Osteocyte (in vitro differentiated cells): ENCODE data around the gene USP37. TPM values are rescaled to one million over a fixed set of nuclear protein-coding genes. Genes with fewer than 3 reads are reported as not detected.

ENCODE experiments used
- DNase-seq: peaks from one replicate; pipeline ENCODE4 v3.0.0; 2021; ENCODE audit warnings: mixed read lengths; ENCODE audit not compliant: unreplicated experiment; ENCODE audit errors: extremely low spot score
- H3K27ac Mint-ChIP-seq: one replicate; pipeline ENCODE4 v1.8.0; 2021; ENCODE audit warnings: mild to moderate bottlenecking, mixed read lengths; ENCODE audit not compliant: unreplicated experiment
- H3K27me3 Mint-ChIP-seq: one replicate; pipeline ENCODE4 v1.8.0; 2021; ENCODE audit warnings: mixed read lengths; ENCODE audit not compliant: unreplicated experiment
- H3K36me3 Mint-ChIP-seq: one replicate; pipeline ENCODE4 v1.8.0; 2021; ENCODE audit warnings: mixed read lengths; ENCODE audit not compliant: unreplicated experiment
- H3K4me1 Mint-ChIP-seq: one replicate; pipeline ENCODE4 v1.8.0; 2021; ENCODE audit warnings: mixed read lengths; ENCODE audit not compliant: unreplicated experiment
- H3K4me3 Mint-ChIP-seq: one replicate; pipeline ENCODE4 v1.8.0; 2021; ENCODE audit warnings: mild to moderate bottlenecking, moderate library complexity, mixed read lengths; ENCODE audit not compliant: unreplicated experiment
- H3K9me3 Mint-ChIP-seq: one replicate; pipeline ENCODE4 v1.8.0; 2021; ENCODE audit warnings: mixed read lengths; ENCODE audit not compliant: unreplicated experiment
- long read RNA-seq: library from polyadenylated mRNA; unstranded; transcript quantifications from one replicate; pipeline ENCODE4 v2.0.0, GENCODE V29; 2021
- total RNA-seq: library from RNA; stranded (reverse); gene quantifications from 2 replicates; pipeline ENCODE4 v1.2.1, GENCODE V29; 2021
- TF ChIP-seq, protein P1 (sequence below): fragments of 200-600 bp; sonication (generic); IDR thresholded peaks from 2 replicates; pipeline ENCODE4 v1.5.0; 2021; ENCODE audit warnings: antibody characterized with exemption, mild to moderate bottlenecking, moderate library complexity

USP37 gene, protein sequence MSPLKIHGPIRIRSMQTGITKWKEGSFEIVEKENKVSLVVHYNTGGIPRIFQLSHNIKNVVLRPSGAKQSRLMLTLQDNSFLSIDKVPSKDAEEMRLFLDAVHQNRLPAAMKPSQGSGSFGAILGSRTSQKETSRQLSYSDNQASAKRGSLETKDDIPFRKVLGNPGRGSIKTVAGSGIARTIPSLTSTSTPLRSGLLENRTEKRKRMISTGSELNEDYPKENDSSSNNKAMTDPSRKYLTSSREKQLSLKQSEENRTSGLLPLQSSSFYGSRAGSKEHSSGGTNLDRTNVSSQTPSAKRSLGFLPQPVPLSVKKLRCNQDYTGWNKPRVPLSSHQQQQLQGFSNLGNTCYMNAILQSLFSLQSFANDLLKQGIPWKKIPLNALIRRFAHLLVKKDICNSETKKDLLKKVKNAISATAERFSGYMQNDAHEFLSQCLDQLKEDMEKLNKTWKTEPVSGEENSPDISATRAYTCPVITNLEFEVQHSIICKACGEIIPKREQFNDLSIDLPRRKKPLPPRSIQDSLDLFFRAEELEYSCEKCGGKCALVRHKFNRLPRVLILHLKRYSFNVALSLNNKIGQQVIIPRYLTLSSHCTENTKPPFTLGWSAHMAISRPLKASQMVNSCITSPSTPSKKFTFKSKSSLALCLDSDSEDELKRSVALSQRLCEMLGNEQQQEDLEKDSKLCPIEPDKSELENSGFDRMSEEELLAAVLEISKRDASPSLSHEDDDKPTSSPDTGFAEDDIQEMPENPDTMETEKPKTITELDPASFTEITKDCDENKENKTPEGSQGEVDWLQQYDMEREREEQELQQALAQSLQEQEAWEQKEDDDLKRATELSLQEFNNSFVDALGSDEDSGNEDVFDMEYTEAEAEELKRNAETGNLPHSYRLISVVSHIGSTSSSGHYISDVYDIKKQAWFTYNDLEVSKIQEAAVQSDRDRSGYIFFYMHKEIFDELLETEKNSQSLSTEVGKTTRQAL
- 14.6 and 15.0 TPM in 2 replicates for total RNA-seq
- long read RNA-seq, full-length matches to known transcripts: 7 of 38 reads
- long read RNA-seq, partial matches to known transcripts: 22 of 38 reads
- long read RNA-seq, other reads (novel, unspliced or antisense): 9 of 38 reads

DNA sequence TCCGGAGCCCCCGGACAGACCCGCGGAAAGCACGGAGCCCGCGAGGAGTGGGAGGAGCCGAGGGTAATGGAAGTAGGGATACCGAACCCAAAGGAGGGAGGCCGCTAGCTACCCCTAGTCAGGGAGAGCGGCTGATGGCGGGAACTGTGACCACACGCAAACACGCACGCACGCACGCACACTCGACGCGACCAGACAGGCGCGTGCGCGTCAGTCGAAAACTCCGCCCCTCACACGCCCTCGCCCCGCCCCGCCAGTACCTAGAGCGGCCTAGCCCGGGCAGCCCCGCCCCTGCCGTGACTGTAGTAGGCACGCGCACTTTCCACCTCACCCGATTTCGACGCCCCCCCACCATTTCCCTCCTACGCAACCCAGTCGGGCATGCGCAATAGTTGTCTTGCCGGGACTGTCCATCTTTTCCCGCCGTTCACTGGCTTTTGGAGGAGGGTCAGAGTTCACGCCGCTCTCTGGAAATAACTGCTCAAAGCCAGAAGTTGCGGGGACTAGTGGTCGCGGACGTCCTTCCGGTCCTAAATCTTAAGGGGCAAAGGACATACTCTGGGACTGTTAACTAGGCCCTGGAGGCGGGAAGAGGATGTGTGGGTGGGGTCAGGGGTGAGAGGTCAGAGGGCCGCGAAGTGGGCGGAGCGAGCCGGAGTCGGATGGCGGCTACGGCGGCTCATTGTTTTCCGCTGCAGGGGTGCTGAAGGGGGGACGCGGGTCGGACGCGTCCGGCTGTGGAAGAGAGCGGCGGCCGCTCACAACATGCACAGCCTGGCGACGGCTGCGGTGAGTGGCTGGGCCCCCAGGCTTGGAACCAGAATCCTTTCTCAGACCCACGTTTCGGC is at the start of gene USP37, which contains the start of gene CNOT9:
USP37 (minus strand) TSS at position 162 of the 848 bp plus-strand sequence. CDS start 9,698 bp downstream, outside the sequence.
CNOT9 (plus strand) TSS at position 650 of the 848 bp plus-strand sequence; CDS start at position 766, 116 bp downstream.
- Mint-ChIP-seq H3K36me3 (peaks cover 5% of the 10 kb centered on the region), H3K4me3 (peak within 1 kb of the TSS; percentile 80), H3K4me1 (peaks cover 39% of the 10 kb centered on the region), H3K27me3 (no peaks in the 10 kb centered on the region), H3K9me3 (no peaks in the 10 kb centered on the region), H3K27ac (peak within 1 kb of the TSS; percentile 99)
- peak; percentile 100 for DNase-seq
- TF ChIP-seq, protein P1, sequence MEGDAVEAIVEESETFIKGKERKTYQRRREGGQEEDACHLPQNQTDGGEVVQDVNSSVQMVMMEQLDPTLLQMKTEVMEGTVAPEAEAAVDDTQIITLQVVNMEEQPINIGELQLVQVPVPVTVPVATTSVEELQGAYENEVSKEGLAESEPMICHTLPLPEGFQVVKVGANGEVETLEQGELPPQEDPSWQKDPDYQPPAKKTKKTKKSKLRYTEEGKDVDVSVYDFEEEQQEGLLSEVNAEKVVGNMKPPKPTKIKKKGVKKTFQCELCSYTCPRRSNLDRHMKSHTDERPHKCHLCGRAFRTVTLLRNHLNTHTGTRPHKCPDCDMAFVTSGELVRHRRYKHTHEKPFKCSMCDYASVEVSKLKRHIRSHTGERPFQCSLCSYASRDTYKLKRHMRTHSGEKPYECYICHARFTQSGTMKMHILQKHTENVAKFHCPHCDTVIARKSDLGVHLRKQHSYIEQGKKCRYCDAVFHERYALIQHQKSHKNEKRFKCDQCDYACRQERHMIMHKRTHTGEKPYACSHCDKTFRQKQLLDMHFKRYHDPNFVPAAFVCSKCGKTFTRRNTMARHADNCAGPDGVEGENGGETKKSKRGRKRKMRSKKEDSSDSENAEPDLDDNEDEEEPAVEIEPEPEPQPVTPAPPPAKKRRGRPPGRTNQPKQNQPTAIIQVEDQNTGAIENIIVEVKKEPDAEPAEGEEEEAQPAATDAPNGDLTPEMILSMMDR: no peak

DNA sequence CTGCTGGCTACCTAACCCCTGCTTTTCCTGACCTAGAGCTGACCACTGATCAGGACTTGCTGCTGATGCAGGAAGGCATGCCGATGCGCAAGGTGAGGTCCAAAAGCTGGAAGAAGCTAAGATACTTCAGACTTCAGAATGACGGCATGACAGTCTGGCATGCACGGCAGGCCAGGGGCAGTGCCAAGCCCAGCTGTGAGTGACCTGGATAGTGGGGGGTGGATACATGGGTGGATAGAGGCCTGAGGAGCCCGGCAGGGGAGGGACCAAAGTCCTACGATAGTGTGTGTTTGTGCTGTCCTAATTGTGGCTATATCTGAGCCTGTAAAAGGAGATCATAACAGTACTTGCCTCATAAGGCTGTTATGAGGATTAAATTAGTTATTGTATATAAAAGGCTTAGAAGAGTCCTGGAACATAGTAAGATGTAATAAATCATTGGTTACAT is 47.7 kb upstream of the USP37 start:
- Mint-ChIP-seq H3K27ac (no peak overlapping the region), H3K36me3 (peaks cover 19% of the 10 kb centered on the region), H3K27me3 (no peaks in the 10 kb centered on the region), H3K9me3 (no peaks in the 10 kb centered on the region), H3K4me1 (no peaks in the 10 kb centered on the region), H3K4me3 (no peak overlapping the region)
- no peak for DNase-seq
- TF ChIP-seq, protein P1: no peak

DNA sequence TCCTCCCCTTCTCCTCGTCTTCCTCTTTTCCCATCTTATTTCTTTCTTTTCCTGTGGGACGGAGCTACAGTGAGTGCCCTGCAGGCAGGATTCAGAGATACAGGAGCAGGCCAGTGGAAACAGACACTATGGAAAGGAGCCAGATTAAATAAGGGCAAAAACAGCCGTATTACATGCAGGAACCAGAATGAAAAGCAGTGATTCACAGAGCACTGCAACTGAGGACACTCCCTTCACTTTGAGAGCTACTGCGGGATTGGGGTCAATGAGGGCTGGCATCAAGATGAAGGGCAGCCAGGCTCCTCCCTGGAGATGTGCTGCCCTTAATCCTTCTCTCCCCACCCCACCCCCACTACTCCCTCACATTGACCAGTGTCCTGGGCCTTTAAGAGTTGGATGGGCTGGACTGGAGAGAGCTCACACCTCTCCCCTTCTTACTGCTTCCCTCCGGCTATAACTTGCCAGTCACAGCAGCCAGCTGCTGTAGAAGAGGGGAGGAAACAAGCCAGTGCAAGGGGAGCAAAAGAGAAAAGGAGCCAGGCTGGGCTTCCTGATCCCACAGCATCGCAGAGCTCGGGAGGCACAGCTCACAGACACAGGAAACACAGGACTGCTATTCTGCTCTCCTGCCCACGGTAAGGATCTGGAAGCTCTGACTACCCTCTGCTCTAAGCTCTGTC is 39.4 kb upstream of the USP37 start, which contains the start of gene PLCD4:
PLCD4 (plus strand) TSS at position 464 of the 680 bp plus-strand sequence. CDS start 7,841 bp downstream, outside the sequence.
- peak within 1 kb of the TSS; percentile 84 for H3K27ac Mint-ChIP-seq
- peak within 1 kb of the TSS; percentile 82 for H3K4me3 Mint-ChIP-seq
- DNase-seq: peak; percentile 88
- no peaks in the 10 kb centered on the region for H3K9me3 Mint-ChIP-seq
- H3K4me1 Mint-ChIP-seq: peaks cover 41% of the 10 kb centered on the region
- TF ChIP-seq, protein P1: peak; percentile 18
- H3K36me3 Mint-ChIP-seq: peaks cover 8% of the 10 kb centered on the region
- no peaks in the 10 kb centered on the region for H3K27me3 Mint-ChIP-seq

DNA sequence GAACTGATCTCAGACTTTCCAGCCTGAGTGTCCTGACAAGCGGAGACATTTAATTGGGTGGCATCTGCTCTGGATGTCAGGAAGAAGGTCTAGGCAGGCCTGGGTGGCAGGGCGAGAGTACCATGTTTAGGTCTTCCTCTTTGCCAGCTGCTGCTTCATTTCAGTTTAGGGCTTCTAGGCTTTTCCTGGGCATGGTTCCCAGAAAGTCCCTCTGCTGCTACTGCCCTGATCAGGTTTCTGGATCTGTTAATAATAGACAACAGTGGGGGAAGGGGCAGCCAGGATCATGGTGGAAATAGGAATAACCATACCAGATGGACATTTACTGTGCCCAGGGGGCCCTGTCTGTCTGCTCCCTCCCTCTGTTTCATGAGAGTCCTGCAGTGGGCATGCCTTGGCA is 37.3 kb upstream of the USP37 start:
- TF ChIP-seq, protein P1: no peak
- Mint-ChIP-seq H3K27ac (peak overlapping the region; percentile 91), H3K36me3 (no peaks in the 10 kb centered on the region), H3K4me3 (no peak overlapping the region), H3K27me3 (no peaks in the 10 kb centered on the region), H3K9me3 (no peaks in the 10 kb centered on the region), H3K4me1 (peaks cover 41% of the 10 kb centered on the region)
- DNase-seq: no peak
